ENCODE results near the gene ERCC1.

GRCh38 chr19:45405435-45406225 lies 18.1 kb downstream of the ERCC1 start:
- TF ChIP-seq, protein P1, sequence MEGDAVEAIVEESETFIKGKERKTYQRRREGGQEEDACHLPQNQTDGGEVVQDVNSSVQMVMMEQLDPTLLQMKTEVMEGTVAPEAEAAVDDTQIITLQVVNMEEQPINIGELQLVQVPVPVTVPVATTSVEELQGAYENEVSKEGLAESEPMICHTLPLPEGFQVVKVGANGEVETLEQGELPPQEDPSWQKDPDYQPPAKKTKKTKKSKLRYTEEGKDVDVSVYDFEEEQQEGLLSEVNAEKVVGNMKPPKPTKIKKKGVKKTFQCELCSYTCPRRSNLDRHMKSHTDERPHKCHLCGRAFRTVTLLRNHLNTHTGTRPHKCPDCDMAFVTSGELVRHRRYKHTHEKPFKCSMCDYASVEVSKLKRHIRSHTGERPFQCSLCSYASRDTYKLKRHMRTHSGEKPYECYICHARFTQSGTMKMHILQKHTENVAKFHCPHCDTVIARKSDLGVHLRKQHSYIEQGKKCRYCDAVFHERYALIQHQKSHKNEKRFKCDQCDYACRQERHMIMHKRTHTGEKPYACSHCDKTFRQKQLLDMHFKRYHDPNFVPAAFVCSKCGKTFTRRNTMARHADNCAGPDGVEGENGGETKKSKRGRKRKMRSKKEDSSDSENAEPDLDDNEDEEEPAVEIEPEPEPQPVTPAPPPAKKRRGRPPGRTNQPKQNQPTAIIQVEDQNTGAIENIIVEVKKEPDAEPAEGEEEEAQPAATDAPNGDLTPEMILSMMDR (conservative IDR thresholded peaks at IDR 0.05; ENCODE audit: low read depth, low read length), result no peak
- TF ChIP-seq EZH2 (IDR thresholded peaks at IDR 0.05; ENCODE audit: borderline replicate concordance, low read depth, low read length, poor library complexity, severe bottlenecking), result no peak
